Measurements from ENCODE around the gene SKP1. TPM values are rescaled to one million over a fixed set of nuclear protein-coding genes. Genes with fewer than 3 reads are reported as not detected.

SKP1 gene
- total and polyA plus RNA-seq, 4 donors: 129 to 407 (median 253) TPM

Small RNA genes within 50 kb of the gene (small RNA-seq; reads per million reads assigned to genes)
- not detected for gene MIR3661

Other genes starting within 250 kb of the SKP1 start
- gene C5orf15, start 208.3 kb downstream of the SKP1 start, total RNA-seq: 10 to 100 TPM; 27.1 to 32.4 TPM
- gene C5orf15, start 208.3 kb downstream of the SKP1 start, polyA plus RNA-seq: 10 to 100 TPM; 21.2 to 30.3 TPM
- gene VDAC1, start 172.0 kb downstream of the SKP1 start, total RNA-seq: 100 to 1,000 TPM in 1 of 2 donors, 10 to 100 TPM in 1; 85.4 to 132 TPM
- gene VDAC1, start 172.0 kb downstream of the SKP1 start, polyA plus RNA-seq: 100 to 1,000 TPM; 109 to 139 TPM
- 1 to 10 TPM; 1.3 to 1.8 TPM for gene TCF7, start 62.3 kb downstream of the SKP1 start, total RNA-seq
- gene TCF7, start 62.3 kb downstream of the SKP1 start, polyA plus RNA-seq: 1 to 10 TPM; 2.6 to 2.7 TPM
- 10 to 100 TPM; 45.2 to 71.6 TPM for gene PPP2CA, start 49.1 kb upstream of the SKP1 start, total RNA-seq
- gene PPP2CA, start 49.1 kb upstream of the SKP1 start, polyA plus RNA-seq: 10 to 100 TPM; 43.3 to 64.9 TPM
- under 1 TPM; 0.05 to 0.25 TPM for gene CDKL3, start 190.2 kb upstream of the SKP1 start, total RNA-seq
- gene CDKL3, start 190.2 kb upstream of the SKP1 start, polyA plus RNA-seq: under 1 TPM; 0.29 to 0.50 TPM
- gene UBE2B, start 194.6 kb upstream of the SKP1 start, total RNA-seq: 10 to 100 TPM; 20.1 to 40.6 TPM
- gene UBE2B, start 194.6 kb upstream of the SKP1 start, polyA plus RNA-seq: 10 to 100 TPM; 21.5 to 91.6 TPM
- 10 to 100 TPM in 1 of 2 donors, 1 to 10 TPM in 1; 7.8 to 10.8 TPM for gene CDKN2AIPNL, start 234.9 kb upstream of the SKP1 start, total RNA-seq
- 10 to 100 TPM in 1 of 2 donors, 1 to 10 TPM in 1; 7.2 to 13.3 TPM for gene CDKN2AIPNL, start 234.9 kb upstream of the SKP1 start, polyA plus RNA-seq

Data from liver (tissue), 5 donors.